CD4-positive, alpha-beta T cell treated with Interleukin-10 for 1 hour (primary cell): ENCODE data around the gene PPP1R1B.

Experiments
- DNase-seq: peaks from one replicate; pipeline ENCODE4 v3.0.0-alpha.2; 2020

PPP1R1B gene

GRCh38 chr17:39658760-39659159, 32.0 kb downstream of the PPP1R1B start:
- no peak for DNase-seq

DNA sequence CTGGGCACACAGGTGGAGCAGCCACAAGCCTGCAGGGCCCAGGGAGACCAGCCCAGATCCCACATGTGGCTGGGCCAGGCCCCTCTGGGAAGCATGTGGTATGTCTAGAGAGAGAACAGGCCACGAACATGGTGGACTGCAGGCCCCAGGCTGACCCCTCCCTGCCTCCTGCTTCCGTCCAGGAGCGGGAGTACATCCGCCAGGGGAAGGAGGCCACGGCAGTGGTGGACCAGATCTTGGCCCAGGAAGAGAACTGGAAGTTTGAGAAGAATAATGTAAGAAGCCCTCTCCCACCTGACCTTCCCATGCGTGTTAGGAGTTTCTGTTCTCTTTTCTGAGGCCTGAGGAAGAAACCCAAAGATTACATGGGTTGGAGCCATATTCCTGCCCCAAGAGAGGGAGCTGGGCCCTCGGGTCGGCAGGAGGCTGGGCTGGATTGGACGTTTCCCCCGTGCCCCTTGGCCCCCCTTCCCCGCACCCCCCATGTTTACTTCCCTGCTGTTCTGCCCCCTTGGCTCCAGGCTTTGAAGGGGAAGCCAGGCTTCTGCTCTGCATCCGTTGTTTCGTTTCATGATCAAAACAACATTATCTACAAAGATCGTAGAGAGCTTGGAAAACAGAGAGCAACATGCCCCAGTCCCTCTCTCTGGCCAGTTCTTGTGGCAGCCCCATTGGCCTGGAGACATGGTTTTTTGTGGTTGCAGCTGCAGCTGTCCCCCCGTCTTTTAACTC, 32.7 kb downstream of the PPP1R1B start:
- no peak for DNase-seq

GRCh38 chr17:39660011-39660360, 33.2 kb downstream of the PPP1R1B start:
- no peak for DNase-seq

GRCh38 chr17:39660397-39661385, 33.9 kb downstream of the PPP1R1B start:
- DNase-seq: no peak

DNA sequence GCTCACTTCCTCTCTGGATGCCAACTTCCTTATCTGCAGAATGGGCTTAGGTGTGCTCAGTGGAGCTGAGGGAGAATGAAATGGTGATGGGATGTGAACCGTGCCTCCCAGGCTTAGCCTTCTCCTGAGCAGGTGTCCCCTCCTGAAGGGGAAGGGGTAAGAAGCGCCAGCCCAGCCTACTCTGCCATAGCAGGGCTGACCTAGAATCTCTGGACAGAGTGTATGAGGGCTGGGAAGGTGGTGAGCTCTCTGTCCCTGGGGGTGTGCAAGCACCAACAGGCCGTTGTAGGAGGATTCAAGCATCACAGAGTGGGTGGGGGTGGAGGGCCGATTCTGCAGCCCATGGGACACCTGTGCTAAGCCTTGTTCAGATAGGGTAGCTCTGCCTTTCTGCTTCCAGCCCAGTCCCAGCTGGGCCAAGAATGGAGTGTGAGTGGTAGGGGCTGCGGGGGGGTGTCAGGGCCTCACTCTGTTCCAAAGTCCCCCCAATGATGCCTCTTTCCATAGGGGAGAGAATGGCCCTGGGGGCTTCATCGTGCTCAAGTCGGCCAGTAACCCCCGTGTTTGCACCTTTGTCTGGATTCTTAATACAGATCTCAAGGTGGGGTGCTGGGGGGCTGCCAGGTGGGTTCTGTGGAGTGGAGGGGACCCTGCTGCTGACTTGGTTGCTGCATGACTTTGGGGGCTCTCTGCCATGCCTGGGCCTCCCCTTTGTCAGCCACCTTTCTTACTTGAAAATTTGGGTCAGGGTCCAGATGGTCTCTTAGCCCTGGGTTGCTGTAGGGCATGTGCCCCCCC, 35.2 kb downstream of the PPP1R1B start:
- DNase-seq: no peak

DNA sequence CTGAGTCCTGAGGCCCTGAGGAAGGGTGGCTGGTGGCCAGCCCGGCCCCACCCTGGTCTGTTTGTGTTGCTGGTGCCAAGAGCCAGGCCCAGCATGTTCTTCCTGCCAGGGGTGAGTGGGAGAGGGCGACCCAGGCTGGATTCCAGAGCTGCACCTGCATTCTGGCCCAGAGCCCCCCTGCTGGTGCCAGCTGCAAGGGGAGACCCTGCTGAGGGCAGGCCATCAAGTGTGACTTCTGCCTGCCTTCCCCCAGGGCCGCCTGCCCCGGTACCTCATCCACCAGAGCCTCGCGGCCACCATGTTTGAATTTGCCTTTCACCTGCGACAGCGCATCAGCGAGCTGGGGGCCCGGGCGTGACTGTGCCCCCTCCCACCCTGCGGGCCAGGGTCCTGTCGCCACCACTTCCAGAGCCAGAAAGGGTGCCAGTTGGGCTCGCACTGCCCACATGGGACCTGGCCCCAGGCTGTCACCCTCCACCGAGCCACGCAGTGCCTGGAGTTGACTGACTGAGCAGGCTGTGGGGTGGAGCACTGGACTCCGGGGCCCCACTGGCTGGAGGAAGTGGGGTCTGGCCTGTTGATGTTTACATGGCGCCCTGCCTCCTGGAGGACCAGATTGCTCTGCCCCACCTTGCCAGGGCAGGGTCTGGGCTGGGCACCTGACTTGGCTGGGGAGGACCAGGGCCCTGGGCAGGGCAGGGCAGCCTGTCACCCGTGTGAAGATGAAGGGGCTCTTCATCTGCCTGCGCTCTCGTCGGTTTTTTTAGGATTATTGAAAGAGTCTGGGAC, 36.0 kb downstream of the PPP1R1B start:
- DNase-seq: no peak

GRCh38 chr17:39663340-39663687, 36.6 kb downstream of the PPP1R1B start:
- DNase-seq: no peak

GRCh38 chr17:39663688-39664580, 37.2 kb downstream of the PPP1R1B start:
- DNase-seq: no peak

DNA sequence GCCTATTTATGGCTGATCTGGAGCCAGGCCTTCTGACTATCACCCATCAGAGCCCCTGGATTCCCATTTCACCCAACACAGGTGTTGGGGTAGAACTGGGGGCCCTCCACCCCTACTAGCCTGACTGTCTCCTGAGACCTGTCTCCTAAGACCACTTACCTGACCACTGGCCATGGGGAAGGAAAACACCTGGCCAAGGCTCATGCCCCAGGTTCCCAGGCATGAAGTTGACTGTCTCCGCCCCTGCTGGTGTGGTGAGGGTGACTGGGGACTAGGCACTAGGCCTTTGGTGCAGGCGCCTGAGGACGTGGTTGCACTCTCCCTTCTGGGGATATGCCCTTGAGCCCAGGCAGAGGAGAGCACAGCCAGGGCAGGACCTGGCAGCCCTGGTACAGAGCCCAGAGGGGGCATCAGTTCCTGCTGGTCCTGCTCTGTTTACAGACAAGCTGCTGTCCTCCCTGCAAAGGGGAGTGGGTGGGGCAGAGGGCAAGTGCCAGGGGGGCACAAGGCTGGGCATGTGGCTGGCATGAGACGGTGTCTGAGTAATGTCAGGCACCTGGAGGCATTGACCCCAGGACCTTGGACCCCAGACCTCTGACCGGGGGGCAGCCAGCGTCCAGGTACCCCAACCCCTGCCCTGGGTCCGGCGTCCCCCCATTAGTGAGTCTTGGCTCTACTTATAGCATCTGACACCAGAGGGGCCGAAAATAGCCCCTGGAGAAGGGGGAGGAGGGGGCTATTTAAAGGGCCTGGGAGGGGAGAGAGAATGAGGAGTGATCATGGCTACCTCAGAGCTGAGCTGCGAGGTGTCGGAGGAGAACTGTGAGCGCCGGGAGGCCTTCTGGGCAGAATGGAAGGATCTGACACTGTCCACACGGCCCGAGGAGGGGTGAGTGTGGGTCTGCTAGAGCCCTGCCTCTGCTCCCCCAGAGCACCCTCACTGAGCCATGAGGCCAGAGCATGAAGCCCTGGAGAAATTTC, 38.1 kb downstream of the PPP1R1B start, which contains the start of gene TCAP:
Gene TCAP, plus strand, starts transcription at position 769 of the 981 bp plus-strand sequence. Its CDS starts 11 bp downstream, at position 780.
- no peak for DNase-seq

GRCh38 chr17:39665642-39666224, 39.0 kb downstream of the PPP1R1B start:
- DNase-seq: no peak

- no peak for DNase-seq
These were observed 39.5 kb downstream of the PPP1R1B start for GRCh38 chr17:39666231-39666600.

- DNase-seq: no peak
These were observed 40.0 kb downstream of the PPP1R1B start for GRCh38 chr17:39666601-39667261.

DNA sequence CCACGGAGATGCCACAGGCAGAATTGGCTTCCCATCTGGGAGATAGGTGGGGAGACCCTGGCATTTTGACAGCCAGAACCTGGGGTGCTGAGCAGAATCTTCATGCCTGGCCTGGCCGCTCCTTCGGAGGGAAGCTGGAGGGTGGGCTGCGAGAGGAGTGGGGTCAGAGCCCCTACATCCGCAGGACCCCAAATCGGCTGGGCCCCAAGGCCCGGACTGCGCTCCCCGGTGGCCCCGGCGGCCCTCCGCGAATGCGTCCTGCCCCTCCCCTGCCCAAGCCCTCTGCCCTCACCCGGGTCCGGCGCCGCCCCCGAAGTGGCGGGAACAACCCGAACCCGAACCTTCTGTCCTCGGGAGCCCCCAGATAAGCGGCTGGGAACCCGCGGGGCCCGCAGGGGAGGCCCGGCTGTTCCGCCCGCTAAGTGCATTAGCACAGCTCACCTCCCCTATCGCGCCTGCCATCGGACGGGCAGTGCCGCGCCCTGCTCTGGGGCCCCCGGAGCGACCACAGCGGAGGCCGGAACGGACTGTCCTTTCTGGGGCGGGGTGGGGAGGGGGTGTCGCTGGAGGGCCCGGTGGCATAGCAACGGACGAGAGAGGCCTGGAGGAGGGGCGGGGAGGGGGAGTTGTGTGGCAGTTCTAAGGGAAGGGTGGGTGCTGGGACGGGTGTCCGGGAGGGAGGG, 40.7 kb downstream of the PPP1R1B start:
- no peak for DNase-seq

- peak; percentile 69 for DNase-seq
These were observed 41.5 kb downstream of the PPP1R1B start, which contains the start of gene PNMT for GRCh38 chr17:39667945-39668924. Gene PNMT (plus strand): TSS chr17:39668453. CDS start chr17:39668476, 23 bp downstream.

DNA sequence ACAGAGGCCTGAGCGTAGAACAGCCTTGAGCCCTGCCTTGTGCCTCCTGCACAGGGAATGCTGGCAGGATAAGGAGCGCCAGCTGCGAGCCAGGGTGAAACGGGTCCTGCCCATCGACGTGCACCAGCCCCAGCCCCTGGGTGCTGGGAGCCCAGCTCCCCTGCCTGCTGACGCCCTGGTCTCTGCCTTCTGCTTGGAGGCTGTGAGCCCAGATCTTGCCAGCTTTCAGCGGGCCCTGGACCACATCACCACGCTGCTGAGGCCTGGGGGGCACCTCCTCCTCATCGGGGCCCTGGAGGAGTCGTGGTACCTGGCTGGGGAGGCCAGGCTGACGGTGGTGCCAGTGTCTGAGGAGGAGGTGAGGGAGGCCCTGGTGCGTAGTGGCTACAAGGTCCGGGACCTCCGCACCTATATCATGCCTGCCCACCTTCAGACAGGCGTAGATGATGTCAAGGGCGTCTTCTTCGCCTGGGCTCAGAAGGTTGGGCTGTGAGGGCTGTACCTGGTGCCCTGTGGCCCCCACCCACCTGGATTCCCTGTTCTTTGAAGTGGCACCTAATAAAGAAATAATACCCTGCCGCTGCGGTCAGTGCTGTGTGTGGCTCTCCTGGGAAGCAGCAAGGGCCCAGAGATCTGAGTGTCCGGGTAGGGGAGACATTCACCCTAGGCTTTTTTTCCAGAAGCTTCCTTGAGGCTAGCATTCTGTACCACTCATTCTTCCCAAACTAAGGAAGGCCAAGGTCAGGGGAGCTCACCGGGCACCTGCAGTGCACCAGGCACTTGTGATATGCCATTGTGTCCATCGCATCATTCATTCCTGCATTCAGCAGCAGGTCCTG, 43.4 kb downstream of the PPP1R1B start:
- DNase-seq: no peak

DNA sequence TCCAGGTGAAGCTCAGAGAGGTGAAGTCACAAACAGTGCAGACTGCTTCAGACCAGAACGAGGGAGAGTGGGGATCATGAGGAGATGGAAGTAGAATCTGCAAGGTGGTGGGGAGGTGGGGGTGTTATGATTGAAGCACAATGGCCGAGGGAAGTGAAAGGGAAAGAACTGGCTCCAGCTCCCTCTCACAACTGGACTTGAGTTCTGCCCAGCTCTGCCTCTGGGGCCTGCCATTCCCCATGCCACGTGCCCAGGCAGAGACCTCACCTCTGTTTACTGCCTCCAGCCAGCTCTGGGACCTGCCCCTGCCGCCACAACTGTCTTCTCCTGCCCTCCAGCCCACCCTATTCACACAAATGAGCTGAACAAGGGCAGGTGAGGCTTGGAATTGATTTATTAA, 44.0 kb downstream of the PPP1R1B start:
- no peak for DNase-seq
